OCI-LY1 (cell line): ENCODE data around the gene SH3BGRL3.

ENCODE experiments used
- H2AFZ ChIP-seq: fragments of 200-600 bp; sonication (generic), shearing (Covaris generic); 2 replicates; pipeline ENCODE4 v1.6.0; 2014; ENCODE audit warnings: antibody characterized with exemption, mild to moderate bottlenecking, low read length
- H3F3A ChIP-seq: fragments of 200-600 bp; sonication (generic), shearing (Covaris generic); 2 replicates; pipeline ENCODE4 v1.6.0; 2014; ENCODE audit warnings: mild to moderate bottlenecking, antibody characterized with exemption, low read length, moderate library complexity; ENCODE audit not compliant: insufficient read depth
- H3K27ac ChIP-seq: fragments of 200-600 bp; sonication (generic); 2 replicates; pipeline ENCODE4 v1.5.1; 2014; ENCODE audit warnings: low read length, mixed run types, mild to moderate bottlenecking, low read depth; ENCODE audit not compliant: poor library complexity, severe bottlenecking
- H3K27me3 ChIP-seq: fragments of 200-600 bp; sonication (generic); 2 replicates; pipeline ENCODE4 v1.6.0; 2014; ENCODE audit warnings: antibody characterized with exemption, mild to moderate bottlenecking, low read length, moderate library complexity; ENCODE audit not compliant: insufficient read depth
- H3K36me3 ChIP-seq: fragments of 200-600 bp; sonication (generic); 2 replicates; pipeline ENCODE4 v1.6.1; 2014; ENCODE audit warnings: mild to moderate bottlenecking, antibody characterized with exemption, low read length, moderate library complexity, mixed read lengths; ENCODE audit not compliant: insufficient read depth
- H3K4me1 ChIP-seq: fragments of 200-600 bp; sonication (generic); 2 replicates; pipeline ENCODE4 v1.5.1; 2014; ENCODE audit warnings: mild to moderate bottlenecking, low read length, moderate library complexity; ENCODE audit not compliant: insufficient read depth, severe bottlenecking
- H3K4me2 ChIP-seq: fragments of 200-600 bp; sonication (generic), shearing (Covaris generic); 2 replicates; pipeline ENCODE4 v1.6.1; 2014; ENCODE audit warnings: low read length
- H3K4me3 ChIP-seq: fragments of 200-600 bp; sonication (generic); 2 replicates; pipeline ENCODE4 v1.5.1; 2014; ENCODE audit warnings: low read length, low read depth, mild to moderate bottlenecking, mixed read lengths; ENCODE audit not compliant: poor library complexity, severe bottlenecking
- H3K79me2 ChIP-seq: fragments of 200-600 bp; shearing (Covaris generic); 2 replicates; pipeline ENCODE4 v1.6.1; 2016; ENCODE audit warnings: mixed run types, low read length, mixed read lengths; ENCODE audit not compliant: insufficient read depth
- H3K9ac ChIP-seq: fragments of 200-600 bp; sonication (generic), shearing (Covaris generic); 2 replicates; pipeline ENCODE4 v1.6.1; 2014; ENCODE audit warnings: mild to moderate bottlenecking, low read length, mixed read lengths
- H3K9me2 ChIP-seq: fragments of 200-600 bp; sonication (generic), shearing (Covaris generic); 2 replicates; pipeline ENCODE4 v1.6.1; 2014; ENCODE audit warnings: low read depth, mild to moderate bottlenecking, low read length, mixed read lengths
- H3K9me3 ChIP-seq: fragments of 200-600 bp; shearing (Covaris generic); 2 replicates; pipeline ENCODE4 v1.6.1; 2014; ENCODE audit warnings: low read length, mixed read lengths
- H4K20me1 ChIP-seq: fragments of 200-600 bp; sonication (generic), shearing (Covaris generic); 2 replicates; pipeline ENCODE4 v1.6.0; 2016; ENCODE audit warnings: mild to moderate bottlenecking, low read length; ENCODE audit not compliant: insufficient read depth
- EZH2 ChIP-seq: fragments of 200-600 bp; sonication (generic), shearing (Covaris generic); IDR thresholded peaks from 2 replicates; pipeline ENCODE4 v1.8.0; 2017; ENCODE audit warnings: borderline replicate concordance, mixed run types, mild to moderate bottlenecking, antibody characterized with exemption, low read length, moderate library complexity, mixed read lengths
- TF ChIP-seq, protein P1 (sequence below): fragments of 200-600 bp; sonication (generic), shearing (Covaris generic); IDR thresholded peaks from 2 replicates; pipeline ENCODE4 v1.5.1; 2017; ENCODE audit warnings: mild to moderate bottlenecking, antibody characterized with exemption, low read length, moderate library complexity, mixed read lengths

Gene SH3BGRL3

DNA sequence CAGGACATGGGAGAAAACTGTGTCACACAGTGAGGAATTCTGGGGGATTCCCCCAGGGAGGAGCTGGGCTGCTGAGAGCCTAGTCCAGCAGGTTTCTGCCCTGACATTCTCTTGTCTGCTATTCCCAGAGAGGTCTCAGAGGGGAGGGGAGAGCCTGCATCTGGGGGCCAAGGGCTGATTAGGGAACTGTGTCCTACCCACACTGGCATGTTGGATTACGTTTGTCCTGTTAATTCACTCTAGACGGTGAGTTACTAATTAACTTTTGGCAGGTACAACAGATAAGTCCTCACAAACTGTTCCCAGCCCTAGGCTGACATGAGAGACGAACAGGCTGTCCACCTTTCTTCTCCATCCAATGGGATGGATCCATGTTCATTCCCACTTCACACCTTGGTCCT is 2.6 kb upstream of the SH3BGRL3 start:
- H3K9me3 ChIP-seq, result no peaks in the 10 kb centered on the region
- no peaks in the 10 kb centered on the region for H4K20me1 ChIP-seq
- peaks cover 58% of the 10 kb centered on the region for H3K36me3 ChIP-seq
- H3K9me2 ChIP-seq, result no peaks in the 10 kb centered on the region
- no peak overlapping the region for H3K27ac ChIP-seq
- H3F3A ChIP-seq, result 0 out of 2 replicates have a peak, but pooled peaks cover 10% of the 10 kb centered on the region
- H3K79me2 ChIP-seq, result no peaks in the 10 kb centered on the region
- no peak overlapping the region for H3K9ac ChIP-seq
- TF ChIP-seq EZH2, result no peak
- TF ChIP-seq, protein P1, sequence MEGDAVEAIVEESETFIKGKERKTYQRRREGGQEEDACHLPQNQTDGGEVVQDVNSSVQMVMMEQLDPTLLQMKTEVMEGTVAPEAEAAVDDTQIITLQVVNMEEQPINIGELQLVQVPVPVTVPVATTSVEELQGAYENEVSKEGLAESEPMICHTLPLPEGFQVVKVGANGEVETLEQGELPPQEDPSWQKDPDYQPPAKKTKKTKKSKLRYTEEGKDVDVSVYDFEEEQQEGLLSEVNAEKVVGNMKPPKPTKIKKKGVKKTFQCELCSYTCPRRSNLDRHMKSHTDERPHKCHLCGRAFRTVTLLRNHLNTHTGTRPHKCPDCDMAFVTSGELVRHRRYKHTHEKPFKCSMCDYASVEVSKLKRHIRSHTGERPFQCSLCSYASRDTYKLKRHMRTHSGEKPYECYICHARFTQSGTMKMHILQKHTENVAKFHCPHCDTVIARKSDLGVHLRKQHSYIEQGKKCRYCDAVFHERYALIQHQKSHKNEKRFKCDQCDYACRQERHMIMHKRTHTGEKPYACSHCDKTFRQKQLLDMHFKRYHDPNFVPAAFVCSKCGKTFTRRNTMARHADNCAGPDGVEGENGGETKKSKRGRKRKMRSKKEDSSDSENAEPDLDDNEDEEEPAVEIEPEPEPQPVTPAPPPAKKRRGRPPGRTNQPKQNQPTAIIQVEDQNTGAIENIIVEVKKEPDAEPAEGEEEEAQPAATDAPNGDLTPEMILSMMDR, result no peak
- no peak overlapping the region for H3K4me3 ChIP-seq
- H2AFZ ChIP-seq, result no peak overlapping the region
- H3K4me2 ChIP-seq, result no peak overlapping the region
- H3K4me1 ChIP-seq, result peaks cover 32% of the 10 kb centered on the region
- no peaks in the 10 kb centered on the region for H3K27me3 ChIP-seq

DNA sequence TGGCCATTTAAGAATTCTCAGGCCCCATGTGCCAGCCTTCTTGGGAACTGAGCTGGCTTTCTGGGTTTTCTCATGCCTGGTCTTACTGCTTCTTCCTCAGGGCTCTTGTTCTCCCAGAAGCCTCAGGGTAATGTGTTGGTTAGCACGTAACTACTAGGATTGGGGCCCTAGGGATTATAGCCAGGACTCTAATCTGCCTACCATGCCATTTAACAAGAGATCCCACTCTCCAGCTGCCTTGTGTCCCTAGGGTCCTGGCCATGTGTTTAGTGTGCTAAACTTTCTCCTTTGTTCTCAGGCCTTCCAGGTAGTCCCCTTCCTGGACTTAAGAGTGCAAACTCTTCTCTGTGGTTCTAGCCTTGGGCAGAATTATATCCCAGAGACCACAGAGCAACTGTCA is 2.2 kb upstream of the SH3BGRL3 start:
- Histone ChIP-seq H3K4me3 (no peak overlapping the region), H3F3A (0 out of 2 replicates have a peak, but pooled peaks cover 10% of the 10 kb centered on the region), H3K9me3 (no peaks in the 10 kb centered on the region), H2AFZ (no peak overlapping the region), H4K20me1 (no peaks in the 10 kb centered on the region), H3K79me2 (no peaks in the 10 kb centered on the region), H3K4me1 (peaks cover 34% of the 10 kb centered on the region), H3K27me3 (no peaks in the 10 kb centered on the region), H3K9ac (no peak overlapping the region), H3K27ac (no peak overlapping the region), H3K36me3 (peaks cover 59% of the 10 kb centered on the region), H3K4me2 (no peak overlapping the region), H3K9me2 (no peaks in the 10 kb centered on the region)
- TF ChIP-seq, protein P1, result no peak
- TF ChIP-seq EZH2, result no peak

DNA sequence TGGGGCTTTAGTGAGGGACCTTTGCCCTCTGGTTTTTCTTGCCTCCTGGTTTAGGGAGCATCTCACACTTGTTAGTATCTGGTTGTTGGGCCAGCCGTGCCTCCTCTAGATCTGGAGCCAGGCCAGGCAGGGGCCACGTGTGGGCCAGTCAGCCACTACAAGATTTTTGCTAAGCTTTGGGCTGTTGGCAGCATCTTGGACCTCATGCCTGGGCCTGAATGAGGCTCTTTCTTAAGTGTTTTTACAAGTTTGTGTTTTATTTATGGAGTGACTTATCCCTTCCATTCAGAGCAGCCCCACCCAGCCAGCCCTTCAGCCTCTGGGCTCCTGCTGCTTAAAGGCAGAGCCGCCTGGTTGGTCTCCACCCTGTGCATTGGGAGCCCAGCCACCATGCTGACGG is 1.6 kb upstream of the SH3BGRL3 start:
- TF ChIP-seq, protein P1, result no peak
- no peak for TF ChIP-seq EZH2

More for the DNA sequence above, 1.6 kb upstream of the SH3BGRL3 start:
- H3K36me3 ChIP-seq, result peaks cover 53% of the 10 kb centered on the region
- peaks cover 34% of the 10 kb centered on the region for H3K4me1 ChIP-seq
- no peaks in the 10 kb centered on the region for H4K20me1 ChIP-seq
- H3K27me3 ChIP-seq, result no peaks in the 10 kb centered on the region
- H3K9me3 ChIP-seq, result no peaks in the 10 kb centered on the region
- H3K79me2 ChIP-seq, result no peaks in the 10 kb centered on the region
- H3K4me3 ChIP-seq, result no peak overlapping the region
- no peak overlapping the region for H3K9ac ChIP-seq
- 0 out of 2 replicates have a peak, but pooled peaks cover 10% of the 10 kb centered on the region for H3F3A ChIP-seq
- H3K27ac ChIP-seq, result no peak overlapping the region
- no peak overlapping the region for H2AFZ ChIP-seq
- no peaks in the 10 kb centered on the region for H3K9me2 ChIP-seq
- H3K4me2 ChIP-seq, result no peak overlapping the region
